HepG2 (cell line): ENCODE measurements around the gene CARS1. TPM values are rescaled to one million over a fixed set of nuclear protein-coding genes. Genes with fewer than 3 reads are reported as not detected.

Experiments used
- ATAC-seq: fragments of 200-7000 bp; cut with Tn5 transposase; 3 replicates; pipeline ENCODE4 v1.9.1; 2020; ENCODE audit warnings: mild to moderate bottlenecking, moderate library complexity
- BruUV-seq: library from RNA; stranded (reverse); fragments of 400-500 nt; replicated peaks from 2 replicates; lab custom pipeline; 2021; lab: Mats Ljungman, UMichigan
- CTCF ChIA-PET: fragments of 300-600 bp; formaldehyde crosslinking; extraction: SDS; loops from one replicate; lab custom pipeline; 2021; ENCODE audit warnings: low total read pairs, inconsistent platforms, low intra/inter-chr PET ratio; lab: Yijun Ruan, JAX
- POLR2A ChIA-PET: fragments of 350-600 bp; sonication (Branson Sonifier 250); formaldehyde crosslinking; loops from one replicate; lab custom pipeline; 2020; ENCODE audit warnings: antibody characterized with exemption, inconsistent platforms; lab: Yijun Ruan, JAX
- DNase-seq: peaks from one replicate; pipeline ENCODE4 v3.0.0-alpha.2; 2015; ENCODE audit warnings: low spot score
- FAIRE-seq: peaks from 3 replicates; lab custom pipeline; 2011; peaks lifted over from hg19 to GRCh38; lab: Jason Lieb, UNC
- H2AFZ ChIP-seq: one replicate; pipeline ENCODE4 v1.6.1; 2011; ENCODE audit warnings: low read length, inconsistent platforms
- H3K27ac ChIP-seq: fragments of 300-600 bp; 3 replicates; pipeline ENCODE4 v1.8.0; 2011; ENCODE audit warnings: mixed run types, mild to moderate bottlenecking, mixed read lengths, low read length, inconsistent platforms; ENCODE audit not compliant: insufficient read depth; ENCODE audit errors: extremely low read length
- H3K27me3 ChIP-seq, 2 experiments: fragments of 200-600 bp in 1 of 2; 2 replicates in 1 of 2; 3 replicates in 1 of 2; pipeline versions ENCODE4 v1.6.0 to v1.8.0; 2011; ENCODE audit warnings: low read length in 2 of 2, mild to moderate bottlenecking in 2 of 2, moderate library complexity in 2 of 2, inconsistent platforms in 1 of 2; ENCODE audit not compliant: insufficient read depth in 2 of 2, control insufficient read depth in 1 of 2
- H3K36me3 ChIP-seq, 2 experiments: fragments of 200-600 bp in 1 of 2; replicated peaks in 1 of 2; 2 replicates in 1 of 2; 3 replicates in 1 of 2; pipeline versions ENCODE4 v1.5.1 to v1.8.0; 2011; ENCODE audit warnings: low read length in 2 of 2, inconsistent platforms in 1 of 2; ENCODE audit not compliant: insufficient read depth in 2 of 2, control insufficient read depth in 1 of 2
- H3K4me1 ChIP-seq: 2 replicates; pipeline ENCODE4 v1.5.1; 2012; ENCODE audit warnings: low read length, inconsistent platforms; ENCODE audit not compliant: insufficient read depth
- H3K4me2 ChIP-seq: 2 replicates; pipeline ENCODE4 v1.6.0; 2011; ENCODE audit warnings: low read depth, low read length, inconsistent platforms
- H3K4me3 ChIP-seq, 3 experiments: fragments of 200-600 bp in 1 of 3; sonication (generic), shearing (Covaris generic) in 1 of 3; replicated peaks in 1 of 3; 2 replicates each; pipeline ENCODE4 v1.5.1; 2011 to 2016; ENCODE audit warnings: low read length in 3 of 3, inconsistent platforms in 2 of 3, low read depth in 2 of 3, mild to moderate bottlenecking in 2 of 3, control low read depth in 1 of 3, mixed read lengths in 1 of 3; ENCODE audit not compliant: insufficient read depth in 1 of 3
- H3K79me2 ChIP-seq: one replicate; pipeline ENCODE4 v1.6.1; 2011; ENCODE audit warnings: low read length, inconsistent platforms; ENCODE audit not compliant: insufficient read depth
- H3K9ac ChIP-seq: 2 replicates; pipeline ENCODE4 v1.6.0; 2011; ENCODE audit warnings: mild to moderate bottlenecking, low read depth, low read length, inconsistent platforms; ENCODE audit not compliant: insufficient read depth
- H3K9me3 ChIP-seq: 2 replicates; pipeline ENCODE4 v1.5.1; 2012; ENCODE audit warnings: mild to moderate bottlenecking, low read length
- H4K20me1 ChIP-seq: 2 replicates; pipeline ENCODE4 v1.6.0; 2011; ENCODE audit warnings: inconsistent platforms, mild to moderate bottlenecking, low read length, moderate library complexity; ENCODE audit not compliant: insufficient read depth
- CERS6 ChIP-seq: sonication (generic); formaldehyde crosslinking; IDR thresholded peaks from 2 replicates; pipeline ENCODE4 v1.5.0; 2020; ENCODE audit warnings: missing genetic modification reagents
- MXD4 ChIP-seq: IDR thresholded peaks from 2 replicates; pipeline ENCODE4 v1.6.1; 2016; ENCODE audit warnings: mild to moderate bottlenecking, missing biosample characterization, missing genetic modification reagents
- NFKB2 ChIP-seq: sonication (generic); formaldehyde crosslinking; IDR thresholded peaks from 2 replicates; pipeline ENCODE4 v1.4.0; 2020; ENCODE audit warnings: missing genetic modification reagents, borderline replicate concordance
- PRDM15 ChIP-seq: sonication (generic); formaldehyde crosslinking; IDR thresholded peaks from 2 replicates; pipeline ENCODE4 v1.4.0; 2020; ENCODE audit warnings: missing genetic modification reagents
- SNAI1 ChIP-seq: sonication (generic); formaldehyde crosslinking; IDR thresholded peaks from 2 replicates; pipeline ENCODE4 v1.5.0; 2020; ENCODE audit warnings: mild to moderate bottlenecking, missing genetic modification reagents, borderline replicate concordance
- TEAD3 ChIP-seq: optimal IDR thresholded peaks from 2 replicates; pipeline ENCODE3; 2016; ENCODE audit warnings: borderline replicate concordance
- ZNF331 ChIP-seq: sonication (generic); formaldehyde crosslinking; IDR thresholded peaks from 2 replicates; pipeline ENCODE4 v1.4.0; 2020; ENCODE audit warnings: missing genetic modification reagents
- ZNF776 ChIP-seq: sonication (generic); formaldehyde crosslinking; IDR thresholded peaks from 2 replicates; pipeline ENCODE4 v1.4.0; 2020; ENCODE audit warnings: mild to moderate bottlenecking, missing genetic modification reagents
- WGBS: methylation state at CpG from one replicate; pipeline ENCODE4 v1.1.6; 2017; ENCODE audit warnings: low lambda C conversion rate; 5-methylcytosine and 5-hydroxymethylcytosine counted together
- in situ Hi-C: cut with HindIII; loops from 2 replicates; pipeline ENCODE4 v1.10.0; 2017; ENCODE audit warnings: low pct_unique_long_range_greater_than_20kb; ENCODE audit not compliant: extremely low pct_ligation_motif_present
- intact Hi-C: fragments of 100-400 bp; cut with micrococcal nuclease; formaldehyde crosslinking; loops from one replicate; pipeline ENCODE4 v1.10.0; 2022; ENCODE audit not compliant: unreplicated experiment
- polyA plus RNA-seq, 8 experiments: library from polyadenylated mRNA; depleted of rRNA in 3 of 8; stranded (reverse) in 7 of 8; unstranded in 1 of 8; fragments of >200 nt; fragmentation: Illumina TruSeq in 4 of 8; extraction: Trizol in 4 of 8; gene quantifications; 2 replicates each; pipeline versions ENCODE4 v1.2.1 to v1.2.3, GENCODE V29; 2011 to 2016; ENCODE audit warnings: low read depth in 4 of 8, missing spikeins in 1 of 8, mixed read lengths in 1 of 8; ENCODE audit not compliant: insufficient read depth in 1 of 8
- total RNA-seq, 5 experiments: library from RNA; depleted of rRNA; stranded (reverse); fragments of >200 nt; fragmentation: Illumina TruSeq; extraction: Trizol; gene quantifications; 2 replicates each; pipeline ENCODE4 v1.2.3, GENCODE V29; 2016; ENCODE audit warnings: low read depth in 1 of 5

The CARS1 gene
- total and polyA plus RNA-seq, 2 of the 13 experiments (the other 11 are each of a cell fraction or from before 2014, with no cell fraction given), result 33.8 to 47.0 TPM

GRCh38 chr11:3092603-3093141, 35.4 kb upstream of the CARS1 start:
- in situ Hi-C loops, result loop anchor here (5.0 kb wide), 1 partner anchor 50 kb away; no protein-coding TSS in a partner anchor

GRCh38 chr11:3091846-3092602, 34.8 kb upstream of the CARS1 start:
- no peak overlapping the region for H3K4me3 ChIP-seq
- ChIA-PET POLR2A (no interaction called here), CTCF (interaction anchor here (0.7 to 3.7 kb wide), 3 partner anchors 55 to 117 kb away, joined by 3 to 53 read pairs (median 3); no protein-coding TSS in a partner anchor)
- ATAC-seq (peak; percentile 67), DNase-seq (peak; percentile 56), FAIRE-seq (peak; percentile 66)
- in situ Hi-C loops (loop anchor here (5.0 kb wide), 1 partner anchor 50 kb away; no protein-coding TSS in a partner anchor), intact Hi-C loops (loop anchor here (1.0 to 5.0 kb wide), 2 partner anchors 35 to 55 kb away; partner anchors contain the start of gene CARS1)
- no TSS peak for BruUV-seq
- H3K27me3 ChIP-seq, result peaks cover 13 to 65% of the 10 kb centered on the region in 2 experiments
- H3K27ac ChIP-seq, result no peak overlapping the region
- no peaks in the 10 kb centered on the region for H3K36me3 ChIP-seq
- H3K4me1 ChIP-seq, result peaks cover 30% of the 10 kb centered on the region
- no peak overlapping the region for H3K9ac ChIP-seq
- H3K4me2 ChIP-seq, result no peak overlapping the region
- 10% methylated on average over 8 of the region's 27 CpGs for WGBS
- no peaks in the 10 kb centered on the region for H3K9me3 ChIP-seq
- no peaks in the 10 kb centered on the region for H3K79me2 ChIP-seq
- H4K20me1 ChIP-seq, result no peaks in the 10 kb centered on the region
- no peak overlapping the region for H2AFZ ChIP-seq
- TF ChIP-seq MXD4 (0 out of 2 replicates have a peak, but pooled peaks have one; percentile 35), TEAD3 (CRISPR knock-in tag) (peak; percentile 50), ZNF776 (CRISPR knock-in tag) (0 out of 2 replicates have a peak, but pooled peaks have one; percentile 62), ZNF331 (CRISPR knock-in tag) (peak; percentile 43; the same call in 1 of the 2 replicates), PRDM15 (CRISPR knock-in tag) (no peak), NFKB2 (CRISPR knock-in tag) (peak; percentile 38; the same call in 1 of the 2 replicates)

More at GRCh38 chr11:3092603-3093141, 35.4 kb upstream of the CARS1 start:
- H3K9ac ChIP-seq, result no peak overlapping the region
- H4K20me1 ChIP-seq, result no peaks in the 10 kb centered on the region
- DNase-seq, result no peak
- peaks cover 16 to 71% of the 10 kb centered on the region in 2 experiments for H3K27me3 ChIP-seq
- H3K9me3 ChIP-seq, result no peaks in the 10 kb centered on the region
- TF ChIP-seq SNAI1 (CRISPR knock-in tag) (no peak), CERS6 (CRISPR knock-in tag) (no peak)
- no peak for ATAC-seq
- FAIRE-seq, result no peak
- no TSS peak for BruUV-seq
- H3K4me1 ChIP-seq, result peaks cover 23% of the 10 kb centered on the region
- POLR2A ChIA-PET, result no interaction called here
- 4% methylated on average over 4 of the region's 15 CpGs for WGBS
- 0 out of 2 replicates have a peak overlapping the region, but pooled peaks have one; percentile 25 for H3K4me2 ChIP-seq
- intact Hi-C loops, result loop anchor here (5.0 kb wide), 1 partner anchor 35 kb away; the partner anchor contains the start of gene CARS1
- no peak overlapping the region for H2AFZ ChIP-seq
- no peak overlapping the region for H3K27ac ChIP-seq
- no peaks in the 10 kb centered on the region for H3K36me3 ChIP-seq
- H3K79me2 ChIP-seq, result no peaks in the 10 kb centered on the region
- H3K4me3 ChIP-seq, result no peak overlapping the region
- CTCF ChIA-PET, result interaction anchor here (0.7 to 3.7 kb wide), 3 partner anchors 56 to 116 kb away, joined by 3 to 53 read pairs (median 5); no protein-coding TSS in a partner anchor
